K562 (cell line): ENCODE results near the gene ENTPD8. TPM values are rescaled to one million over a fixed set of nuclear protein-coding genes. Genes with fewer than 3 reads are reported as not detected.
A peak's percentile ranks its signal among the peaks of the same experiment; 100 is the strongest.

Experiments
- ARID2 ChIP-seq: fragments of 450-650 bp; IDR thresholded peaks from 2 replicates; pipeline ENCODE4 v1.6.1; 2017; ENCODE audit warnings: antibody characterized with exemption, mild to moderate bottlenecking
- ELK1 ChIP-seq: sonication (generic); formaldehyde crosslinking; IDR thresholded peaks from 2 replicates; pipeline ENCODE4 v1.8.1; 2022; ENCODE audit warnings: missing genetic modification reagents
- FIP1L1 ChIP-seq: fragments of 200-400 bp; formaldehyde crosslinking; IDR thresholded peaks from 2 replicates; pipeline ENCODE4 v1.6.1; 2018; ENCODE audit warnings: mild to moderate bottlenecking, low read depth, low read length; ENCODE audit not compliant: poor library complexity, severe bottlenecking
- SMAD3 ChIP-seq: fragments of 450-650 bp; formaldehyde crosslinking; conservative IDR thresholded peaks from 2 replicates; pipeline ENCODE4 v1.4.0; 2020; ENCODE audit warnings: mild to moderate bottlenecking
- ZFPM2 ChIP-seq: fragments of 250-450 bp; sonication (Bioruptor Pico); IDR thresholded peaks from 2 replicates; pipeline ENCODE4 v1.5.1; 2022; ENCODE audit warnings: mild to moderate bottlenecking
- ZNF277 ChIP-seq: fragments of 250-450 bp; sonication (Bioruptor Pico); IDR thresholded peaks from 2 replicates; pipeline ENCODE4 v1.8.0; 2022; ENCODE audit warnings: inconsistent platforms, mild to moderate bottlenecking, moderate library complexity, borderline replicate concordance
- ZSCAN29 ChIP-seq: fragments of 450-650 bp; IDR thresholded peaks from 2 replicates; pipeline ENCODE4 v1.6.1; 2017
- polyA plus RNA-seq, 8 experiments: library from polyadenylated mRNA; depleted of rRNA in 4 of 8; stranded (reverse) in 5 of 8; unstranded in 3 of 8; fragments of >200 nt; fragmentation: Nextera tagmentation in 2 of 8; fragmentation: Illumina TruSeq in 1 of 8; extraction: Ambion mirVana in 2 of 8; extraction: Trizol in 1 of 8; gene quantifications; 2 replicates each; pipeline versions ENCODE4 v1.2.1 to v1.2.3, GENCODE V29; 2011 to 2014; ENCODE audit warnings: inconsistent platforms in 1 of 8, missing spikeins in 1 of 8
- total RNA-seq, 7 experiments: library from RNA; depleted of rRNA in 6 of 7; stranded (reverse); fragments of >200 nt in 6 of 7; fragmentation: Illumina TruSeq in 2 of 7; extraction: Trizol in 2 of 7; gene quantifications; 2 replicates each; pipeline versions ENCODE4 v1.2.1 to v1.2.3, GENCODE V29; 2011 to 2021; ENCODE audit warnings: low replicate concordance in 1 of 7
- TF ChIP-seq, protein P1 (sequence below): fragments of 450-650 bp; IDR thresholded peaks from 2 replicates; pipeline ENCODE4 v1.6.1; 2016; ENCODE audit warnings: mild to moderate bottlenecking, moderate library complexity

ENTPD8 gene
- total and polyA plus RNA-seq, 9 of the 15 experiments (the other 6 are each of a cell fraction or from before 2014, with no cell fraction given): 0.06 to 0.27 (median 0.19) TPM; not detected in 5

- TF ChIP-seq, protein P1, sequence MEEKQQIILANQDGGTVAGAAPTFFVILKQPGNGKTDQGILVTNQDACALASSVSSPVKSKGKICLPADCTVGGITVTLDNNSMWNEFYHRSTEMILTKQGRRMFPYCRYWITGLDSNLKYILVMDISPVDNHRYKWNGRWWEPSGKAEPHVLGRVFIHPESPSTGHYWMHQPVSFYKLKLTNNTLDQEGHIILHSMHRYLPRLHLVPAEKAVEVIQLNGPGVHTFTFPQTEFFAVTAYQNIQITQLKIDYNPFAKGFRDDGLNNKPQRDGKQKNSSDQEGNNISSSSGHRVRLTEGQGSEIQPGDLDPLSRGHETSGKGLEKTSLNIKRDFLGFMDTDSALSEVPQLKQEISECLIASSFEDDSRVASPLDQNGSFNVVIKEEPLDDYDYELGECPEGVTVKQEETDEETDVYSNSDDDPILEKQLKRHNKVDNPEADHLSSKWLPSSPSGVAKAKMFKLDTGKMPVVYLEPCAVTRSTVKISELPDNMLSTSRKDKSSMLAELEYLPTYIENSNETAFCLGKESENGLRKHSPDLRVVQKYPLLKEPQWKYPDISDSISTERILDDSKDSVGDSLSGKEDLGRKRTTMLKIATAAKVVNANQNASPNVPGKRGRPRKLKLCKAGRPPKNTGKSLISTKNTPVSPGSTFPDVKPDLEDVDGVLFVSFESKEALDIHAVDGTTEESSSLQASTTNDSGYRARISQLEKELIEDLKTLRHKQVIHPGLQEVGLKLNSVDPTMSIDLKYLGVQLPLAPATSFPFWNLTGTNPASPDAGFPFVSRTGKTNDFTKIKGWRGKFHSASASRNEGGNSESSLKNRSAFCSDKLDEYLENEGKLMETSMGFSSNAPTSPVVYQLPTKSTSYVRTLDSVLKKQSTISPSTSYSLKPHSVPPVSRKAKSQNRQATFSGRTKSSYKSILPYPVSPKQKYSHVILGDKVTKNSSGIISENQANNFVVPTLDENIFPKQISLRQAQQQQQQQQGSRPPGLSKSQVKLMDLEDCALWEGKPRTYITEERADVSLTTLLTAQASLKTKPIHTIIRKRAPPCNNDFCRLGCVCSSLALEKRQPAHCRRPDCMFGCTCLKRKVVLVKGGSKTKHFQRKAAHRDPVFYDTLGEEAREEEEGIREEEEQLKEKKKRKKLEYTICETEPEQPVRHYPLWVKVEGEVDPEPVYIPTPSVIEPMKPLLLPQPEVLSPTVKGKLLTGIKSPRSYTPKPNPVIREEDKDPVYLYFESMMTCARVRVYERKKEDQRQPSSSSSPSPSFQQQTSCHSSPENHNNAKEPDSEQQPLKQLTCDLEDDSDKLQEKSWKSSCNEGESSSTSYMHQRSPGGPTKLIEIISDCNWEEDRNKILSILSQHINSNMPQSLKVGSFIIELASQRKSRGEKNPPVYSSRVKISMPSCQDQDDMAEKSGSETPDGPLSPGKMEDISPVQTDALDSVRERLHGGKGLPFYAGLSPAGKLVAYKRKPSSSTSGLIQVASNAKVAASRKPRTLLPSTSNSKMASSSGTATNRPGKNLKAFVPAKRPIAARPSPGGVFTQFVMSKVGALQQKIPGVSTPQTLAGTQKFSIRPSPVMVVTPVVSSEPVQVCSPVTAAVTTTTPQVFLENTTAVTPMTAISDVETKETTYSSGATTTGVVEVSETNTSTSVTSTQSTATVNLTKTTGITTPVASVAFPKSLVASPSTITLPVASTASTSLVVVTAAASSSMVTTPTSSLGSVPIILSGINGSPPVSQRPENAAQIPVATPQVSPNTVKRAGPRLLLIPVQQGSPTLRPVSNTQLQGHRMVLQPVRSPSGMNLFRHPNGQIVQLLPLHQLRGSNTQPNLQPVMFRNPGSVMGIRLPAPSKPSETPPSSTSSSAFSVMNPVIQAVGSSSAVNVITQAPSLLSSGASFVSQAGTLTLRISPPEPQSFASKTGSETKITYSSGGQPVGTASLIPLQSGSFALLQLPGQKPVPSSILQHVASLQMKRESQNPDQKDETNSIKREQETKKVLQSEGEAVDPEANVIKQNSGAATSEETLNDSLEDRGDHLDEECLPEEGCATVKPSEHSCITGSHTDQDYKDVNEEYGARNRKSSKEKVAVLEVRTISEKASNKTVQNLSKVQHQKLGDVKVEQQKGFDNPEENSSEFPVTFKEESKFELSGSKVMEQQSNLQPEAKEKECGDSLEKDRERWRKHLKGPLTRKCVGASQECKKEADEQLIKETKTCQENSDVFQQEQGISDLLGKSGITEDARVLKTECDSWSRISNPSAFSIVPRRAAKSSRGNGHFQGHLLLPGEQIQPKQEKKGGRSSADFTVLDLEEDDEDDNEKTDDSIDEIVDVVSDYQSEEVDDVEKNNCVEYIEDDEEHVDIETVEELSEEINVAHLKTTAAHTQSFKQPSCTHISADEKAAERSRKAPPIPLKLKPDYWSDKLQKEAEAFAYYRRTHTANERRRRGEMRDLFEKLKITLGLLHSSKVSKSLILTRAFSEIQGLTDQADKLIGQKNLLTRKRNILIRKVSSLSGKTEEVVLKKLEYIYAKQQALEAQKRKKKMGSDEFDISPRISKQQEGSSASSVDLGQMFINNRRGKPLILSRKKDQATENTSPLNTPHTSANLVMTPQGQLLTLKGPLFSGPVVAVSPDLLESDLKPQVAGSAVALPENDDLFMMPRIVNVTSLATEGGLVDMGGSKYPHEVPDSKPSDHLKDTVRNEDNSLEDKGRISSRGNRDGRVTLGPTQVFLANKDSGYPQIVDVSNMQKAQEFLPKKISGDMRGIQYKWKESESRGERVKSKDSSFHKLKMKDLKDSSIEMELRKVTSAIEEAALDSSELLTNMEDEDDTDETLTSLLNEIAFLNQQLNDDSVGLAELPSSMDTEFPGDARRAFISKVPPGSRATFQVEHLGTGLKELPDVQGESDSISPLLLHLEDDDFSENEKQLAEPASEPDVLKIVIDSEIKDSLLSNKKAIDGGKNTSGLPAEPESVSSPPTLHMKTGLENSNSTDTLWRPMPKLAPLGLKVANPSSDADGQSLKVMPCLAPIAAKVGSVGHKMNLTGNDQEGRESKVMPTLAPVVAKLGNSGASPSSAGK: no peak
- TF ChIP-seq ZNF277 (no peak), ZSCAN29 (no peak), ARID2 (no peak), SMAD3 (CRISPR knock-in tag) (no peak), ZFPM2 (CRISPR knock-in tag) (no peak), FIP1L1 (peak; percentile 46), ELK1 (CRISPR knock-in tag) (no peak)
These were observed 18.3 kb downstream of the ENTPD8 start, which contains the start of the genes EXD3 and NOXA1 (continued) for GRCh38 chr9:137422604-137423513.
